Activated T-cell treated with anti-CD3 and anti-CD28 coated beads, Interleukin-2, amount 50 U/mL, for 48 hours (primary cell): ENCODE data around the gene NPL.
A peak's percentile ranks its signal among the peaks of the same experiment; 100 is the strongest.

Experiments used
- DNase-seq, 2 experiments: peaks; one replicate each; pipeline ENCODE4 v3.0.0-alpha.2; 2020

NPL gene

DNA sequence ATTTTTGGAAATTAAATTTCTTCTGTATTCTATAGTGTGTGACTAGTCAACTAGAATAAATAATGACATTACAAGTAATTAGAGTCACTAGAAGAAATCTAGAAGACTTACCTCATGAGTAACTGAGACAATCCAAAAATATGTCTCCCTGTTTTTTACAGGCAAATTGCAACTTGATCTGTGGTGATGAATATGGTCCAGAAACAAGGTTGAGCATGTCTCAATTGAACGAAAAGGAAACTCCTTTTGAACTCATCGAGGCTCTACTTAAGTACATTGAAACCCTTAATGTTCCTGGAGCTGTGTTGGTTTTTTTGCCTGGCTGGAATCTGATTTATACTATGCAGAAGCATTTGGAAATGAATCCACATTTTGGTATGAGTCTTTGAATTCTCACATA lies 86.3 kb downstream of the NPL start:
- DNase-seq, result no peak

- no peak for DNase-seq
These were observed 87.8 kb downstream of the NPL start for GRCh38 chr1:182877331-182877730.

- DNase-seq, result peak in 1 of 2 experiments; percentile 51
These were observed 88.3 kb downstream of the NPL start for GRCh38 chr1:182877842-182878241.
